GM23338 (cell line): ENCODE measurements around the gene CES2. TPM values are rescaled to one million over a fixed set of nuclear protein-coding genes. Genes with fewer than 3 reads are reported as not detected.

Experiments used
- ATAC-seq: fragments of 200-7000 bp; cut with Tn5 transposase; 3 replicates; pipeline ENCODE4 v1.9.1; 2020
- DNase-seq: peaks from one replicate; pipeline ENCODE4 v3.0.0-alpha.2; 2015; ENCODE audit warnings: low spot score
- H2AFZ ChIP-seq: fragments of 200-600 bp; sonication (generic); 2 replicates; pipeline ENCODE4 v1.8.0; 2016; ENCODE audit warnings: antibody characterized with exemption, mild to moderate bottlenecking, moderate library complexity
- H3F3A ChIP-seq: fragments of 200-600 bp; sonication (generic); replicated peaks from 2 replicates; pipeline ENCODE4 v1.8.0; 2017; ENCODE audit warnings: antibody characterized with exemption, mixed run types, low read depth
- H3K27ac ChIP-seq: fragments of 200-600 bp; sonication (generic); 2 replicates; pipeline ENCODE4 v1.6.1; 2016; ENCODE audit warnings: low read depth
- H3K27me3 ChIP-seq: fragments of 200-600 bp; sonication (generic); 2 replicates; pipeline ENCODE4 v1.8.0; 2016; ENCODE audit warnings: mild to moderate bottlenecking, mixed run types, moderate library complexity; ENCODE audit not compliant: insufficient read depth
- H3K36me3 ChIP-seq: fragments of 200-600 bp; sonication (generic); 2 replicates; pipeline ENCODE4 v1.8.0; 2016; ENCODE audit warnings: mild to moderate bottlenecking; ENCODE audit not compliant: insufficient read depth
- H3K4me1 ChIP-seq: fragments of 200-600 bp; sonication (generic); 2 replicates; pipeline ENCODE4 v1.8.0; 2016; ENCODE audit warnings: mild to moderate bottlenecking, moderate library complexity; ENCODE audit not compliant: insufficient read depth
- H3K4me2 ChIP-seq: fragments of 200-600 bp; sonication (generic); 2 replicates; pipeline ENCODE4 v1.7.1; 2017; ENCODE audit warnings: mixed run types
- H3K4me3 ChIP-seq: fragments of 200-600 bp; sonication (generic); 2 replicates; pipeline ENCODE4 v1.6.1; 2016; ENCODE audit warnings: mixed run types
- H3K79me2 ChIP-seq: fragments of 200-600 bp; sonication (generic); replicated peaks from 2 replicates; pipeline ENCODE4 v1.8.0; 2017; ENCODE audit warnings: mild to moderate bottlenecking; ENCODE audit not compliant: insufficient read depth
- H3K9me2 ChIP-seq: fragments of 200-600 bp; sonication (generic); 2 replicates; pipeline ENCODE4 v1.8.0; 2017; ENCODE audit not compliant: insufficient read depth
- H4K20me1 ChIP-seq: fragments of 200-600 bp; sonication (generic); replicated peaks from 2 replicates; pipeline ENCODE4 v1.8.0; 2017; ENCODE audit warnings: mild to moderate bottlenecking; ENCODE audit not compliant: insufficient read depth
- H3K27ac Mint-ChIP-seq: 2 replicates; pipeline ENCODE4 v1.8.0; 2020; ENCODE audit warnings: inconsistent platforms, mild to moderate bottlenecking, moderate library complexity, mixed read lengths
- H3K27me3 Mint-ChIP-seq: 3 replicates; pipeline ENCODE4 v1.8.0; 2022; ENCODE audit warnings: low read depth, mild to moderate bottlenecking, moderate library complexity, mixed read lengths, inconsistent platforms; ENCODE audit not compliant: insufficient read depth, poor library complexity
- H3K36me3 Mint-ChIP-seq: 3 replicates; pipeline ENCODE4 v1.8.0; 2021; ENCODE audit warnings: low read depth, mild to moderate bottlenecking, inconsistent platforms, moderate library complexity, mixed read lengths
- H3K4me1 Mint-ChIP-seq: 3 replicates; pipeline ENCODE4 v1.8.0; 2020; ENCODE audit warnings: mild to moderate bottlenecking, inconsistent platforms, mixed read lengths
- H3K4me3 Mint-ChIP-seq: 3 replicates; pipeline ENCODE4 v1.8.0; 2021; ENCODE audit warnings: moderate library complexity, mild to moderate bottlenecking, inconsistent platforms, mixed read lengths
- H3K9me3 Mint-ChIP-seq: 3 replicates; pipeline ENCODE4 v1.8.0; 2020; ENCODE audit warnings: moderate library complexity, mild to moderate bottlenecking, inconsistent platforms, mixed read lengths
- CREB1 ChIP-seq: fragments of 250-450 bp; sonication (Bioruptor Pico); IDR thresholded peaks from 2 replicates; pipeline ENCODE4 v1.5.0; 2020; ENCODE audit warnings: low read depth, mild to moderate bottlenecking, moderate library complexity
- EZH2phosphoT487 ChIP-seq: fragments of 200-600 bp; sonication (generic); IDR thresholded peaks from one replicate; pipeline ENCODE4 v1.8.1; 2018; ENCODE audit warnings: antibody characterized with exemption; ENCODE audit not compliant: unreplicated experiment
- POLR2AphosphoS5 ChIP-seq: IDR thresholded peaks from 2 replicates; pipeline ENCODE4 v1.6.1; 2016; ENCODE audit warnings: antibody characterized with exemption, low read depth
- ZNF114 ChIP-seq: fragments of 250-450 bp; sonication (Bioruptor Pico); IDR thresholded peaks from 2 replicates; pipeline ENCODE4 v1.5.0; 2020; ENCODE audit warnings: mild to moderate bottlenecking, moderate library complexity
- ZNF331 ChIP-seq: fragments of 250-450 bp; sonication (Bioruptor Pico); IDR thresholded peaks from 2 replicates; pipeline ENCODE4 v1.5.0; 2020; ENCODE audit warnings: low read depth, mild to moderate bottlenecking, moderate library complexity
- polyA plus RNA-seq: library from polyadenylated mRNA; unstranded; fragments of >200 nt; fragmentation: Nextera tagmentation; extraction: Ambion mirVana; gene quantifications from 2 replicates; pipeline ENCODE4 v1.2.1, GENCODE V29; 2016
- total RNA-seq: library from RNA; depleted of rRNA; stranded (reverse); fragments of >200 nt; shearing (Covaris generic); gene quantifications from 2 replicates; pipeline ENCODE4 v1.2.3, GENCODE V29; 2014
- TF ChIP-seq, protein P1 (sequence below), 2 experiments: fragments of 200-600 bp in 1 of 2; sonication (generic) in 1 of 2; conservative IDR thresholded peaks; 2 replicates each; pipeline versions ENCODE4 v1.5.1 to v1.6.1; 2016 to 2017; ENCODE audit warnings: antibody characterized with exemption in 2 of 2, low read depth in 2 of 2, mild to moderate bottlenecking in 2 of 2, moderate library complexity in 1 of 2

CES2 gene
- total and polyA plus RNA-seq, 2 experiments from 2014 or later, result 5.0 to 9.3 TPM

GRCh38 chr16:66964049-66964448 is 28.7 kb downstream of the CES2 start (continued):
- TF ChIP-seq, protein P1, sequence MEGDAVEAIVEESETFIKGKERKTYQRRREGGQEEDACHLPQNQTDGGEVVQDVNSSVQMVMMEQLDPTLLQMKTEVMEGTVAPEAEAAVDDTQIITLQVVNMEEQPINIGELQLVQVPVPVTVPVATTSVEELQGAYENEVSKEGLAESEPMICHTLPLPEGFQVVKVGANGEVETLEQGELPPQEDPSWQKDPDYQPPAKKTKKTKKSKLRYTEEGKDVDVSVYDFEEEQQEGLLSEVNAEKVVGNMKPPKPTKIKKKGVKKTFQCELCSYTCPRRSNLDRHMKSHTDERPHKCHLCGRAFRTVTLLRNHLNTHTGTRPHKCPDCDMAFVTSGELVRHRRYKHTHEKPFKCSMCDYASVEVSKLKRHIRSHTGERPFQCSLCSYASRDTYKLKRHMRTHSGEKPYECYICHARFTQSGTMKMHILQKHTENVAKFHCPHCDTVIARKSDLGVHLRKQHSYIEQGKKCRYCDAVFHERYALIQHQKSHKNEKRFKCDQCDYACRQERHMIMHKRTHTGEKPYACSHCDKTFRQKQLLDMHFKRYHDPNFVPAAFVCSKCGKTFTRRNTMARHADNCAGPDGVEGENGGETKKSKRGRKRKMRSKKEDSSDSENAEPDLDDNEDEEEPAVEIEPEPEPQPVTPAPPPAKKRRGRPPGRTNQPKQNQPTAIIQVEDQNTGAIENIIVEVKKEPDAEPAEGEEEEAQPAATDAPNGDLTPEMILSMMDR (conservative IDR thresholded peaks at IDR 0.05; ENCODE audit: low read depth in 2 of 2), result no peak

DNA sequence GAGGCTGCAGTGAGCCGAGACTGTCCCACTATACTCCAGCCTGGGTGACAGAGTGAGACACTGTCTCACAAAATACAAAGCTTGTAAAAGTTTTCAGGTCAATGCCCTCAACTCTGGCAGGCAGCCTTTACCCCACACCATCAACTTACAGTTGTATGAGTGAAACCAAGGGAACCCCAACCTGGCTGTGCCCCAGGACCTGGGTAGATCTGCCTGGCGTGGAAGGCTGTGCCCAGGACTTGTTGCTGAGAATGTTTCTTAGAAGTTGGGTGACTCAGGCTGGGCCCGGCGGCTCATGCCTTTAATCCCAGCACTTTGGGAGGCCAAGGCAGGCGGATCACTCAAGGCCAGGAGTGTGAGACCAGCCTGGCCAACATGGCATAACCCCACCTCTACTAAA is 33.5 kb downstream of the CES2 start:
- TF ChIP-seq, protein P1 (conservative IDR thresholded peaks at IDR 0.05; ENCODE audit: low read depth in 2 of 2), result no peak
- TF ChIP-seq ZNF114 (CRISPR knock-in tag), result no peak
- H3K4me3 Mint-ChIP-seq, result no peak overlapping the region
- ATAC-seq (no peak), DNase-seq (no peak)
- no peak overlapping the region for H3K4me3 ChIP-seq
- no peaks in the 10 kb centered on the region for H3K79me2 ChIP-seq
- no peaks in the 10 kb centered on the region for H3K27me3 ChIP-seq
- no peaks in the 10 kb centered on the region for H4K20me1 ChIP-seq
- no peak overlapping the region for H3K4me2 ChIP-seq
- H3K27ac ChIP-seq, result no peak overlapping the region
- H3K4me1 Mint-ChIP-seq, result no peaks in the 10 kb centered on the region; the same call in 2 of the 3 replicates
- no peaks in the 10 kb centered on the region for H3K36me3 ChIP-seq
- peaks cover 4% of the 10 kb centered on the region; the same call in 1 of the 3 replicates for H3K9me3 Mint-ChIP-seq
- H3K4me1 ChIP-seq, result no peaks in the 10 kb centered on the region
- H3K36me3 Mint-ChIP-seq, result no peaks in the 10 kb centered on the region
- no peak overlapping the region for H3K27ac Mint-ChIP-seq
- peaks cover 6% of the 10 kb centered on the region for H3K27me3 Mint-ChIP-seq
- H2AFZ ChIP-seq, result no peak overlapping the region
- no peaks in the 10 kb centered on the region for H3K9me2 ChIP-seq
- no peaks in the 10 kb centered on the region for H3F3A ChIP-seq

DNA sequence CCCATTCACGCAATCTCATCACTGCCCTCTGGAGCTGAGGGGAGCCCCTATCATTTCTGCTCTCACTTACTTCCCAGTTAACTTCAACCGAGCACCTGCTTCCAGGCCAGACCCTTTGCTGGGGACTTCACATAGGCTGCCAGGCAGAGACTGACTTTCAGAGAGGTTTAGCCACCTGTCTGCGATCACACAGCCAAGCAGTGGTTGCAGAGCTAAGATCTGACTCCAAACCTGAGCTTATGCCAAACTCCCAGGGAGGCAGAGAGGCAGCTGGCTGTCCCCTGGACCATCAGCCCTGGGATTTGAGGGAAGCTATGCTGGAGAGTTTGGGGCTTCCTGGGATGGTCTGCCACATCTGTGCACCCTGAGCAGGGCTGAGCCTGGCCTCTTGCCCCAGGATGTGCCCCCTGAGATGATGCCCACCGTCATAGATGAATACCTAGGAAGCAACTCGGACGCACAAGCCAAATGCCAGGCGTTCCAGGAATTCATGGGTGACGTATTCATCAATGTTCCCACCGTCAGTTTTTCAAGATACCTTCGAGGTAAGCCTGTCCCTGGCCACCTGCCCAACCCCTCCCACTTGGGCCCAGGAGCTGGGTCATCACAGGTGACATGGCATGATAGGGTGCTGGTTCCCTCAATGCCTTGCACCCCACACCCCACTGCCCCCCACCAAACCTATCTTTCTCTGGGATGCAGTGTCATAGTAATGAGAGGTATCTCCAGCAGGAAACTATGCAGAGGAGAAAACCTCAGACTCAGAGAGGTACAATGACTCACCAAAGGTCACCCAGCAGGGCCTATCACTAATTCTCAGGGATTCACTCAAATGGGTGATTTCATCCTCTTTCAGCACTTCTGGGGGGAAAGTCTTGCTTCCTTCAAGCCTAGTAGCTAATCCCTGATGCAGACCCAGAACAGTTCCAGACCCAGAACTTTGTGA is 35.7 kb downstream of the CES2 start:
- Histone ChIP-seq H3K4me2 (no peak overlapping the region), H4K20me1 (no peaks in the 10 kb centered on the region), H2AFZ (no peak overlapping the region), H3F3A (no peaks in the 10 kb centered on the region), H3K36me3 (no peaks in the 10 kb centered on the region), H3K4me3 (no peak overlapping the region), H3K9me2 (no peaks in the 10 kb centered on the region), H3K79me2 (no peaks in the 10 kb centered on the region), H3K4me1 (no peaks in the 10 kb centered on the region), H3K27me3 (no peaks in the 10 kb centered on the region), H3K27ac (no peak overlapping the region)
- no peaks in the 10 kb centered on the region; the same call in 2 of the 3 replicates for H3K9me3 Mint-ChIP-seq
- no peak overlapping the region for H3K4me3 Mint-ChIP-seq
- no peaks in the 10 kb centered on the region for H3K36me3 Mint-ChIP-seq
- no peak overlapping the region for H3K27ac Mint-ChIP-seq
- no peak for DNase-seq
- peaks cover 3% of the 10 kb centered on the region; the same call in 1 of the 3 replicates for H3K4me1 Mint-ChIP-seq
- no peak for ATAC-seq
- peaks cover 5% of the 10 kb centered on the region for H3K27me3 Mint-ChIP-seq
- TF ChIP-seq EZH2phosphoT487, result no peak
- TF ChIP-seq, protein P1 (conservative IDR thresholded peaks at IDR 0.05; ENCODE audit: low read depth in 2 of 2), result no peak
- TF ChIP-seq CREB1 (CRISPR knock-in tag), result no peak
- TF ChIP-seq ZNF331, result no peak
- no peak for TF ChIP-seq ZNF114 (CRISPR knock-in tag)
- no peak for TF ChIP-seq POLR2AphosphoS5
